Stimulated activated CD8-positive, alpha-beta memory T cell treated with anti-CD3 and anti-CD28 coated beads, Interleukin-4, amount 100 ng/mL, for 48 hours (primary cell): Measurements from ENCODE around the gene NDUFV3.
"Not testable (repeated sequence)": the region's sequence is repeated elsewhere in the genome, so short reads cannot be mapped to it uniquely, and the experiment has no call there.

Experiments
- DNase-seq: peaks from one replicate; pipeline ENCODE4 v3.0.0-alpha.2; 2020

NDUFV3 gene

DNA sequence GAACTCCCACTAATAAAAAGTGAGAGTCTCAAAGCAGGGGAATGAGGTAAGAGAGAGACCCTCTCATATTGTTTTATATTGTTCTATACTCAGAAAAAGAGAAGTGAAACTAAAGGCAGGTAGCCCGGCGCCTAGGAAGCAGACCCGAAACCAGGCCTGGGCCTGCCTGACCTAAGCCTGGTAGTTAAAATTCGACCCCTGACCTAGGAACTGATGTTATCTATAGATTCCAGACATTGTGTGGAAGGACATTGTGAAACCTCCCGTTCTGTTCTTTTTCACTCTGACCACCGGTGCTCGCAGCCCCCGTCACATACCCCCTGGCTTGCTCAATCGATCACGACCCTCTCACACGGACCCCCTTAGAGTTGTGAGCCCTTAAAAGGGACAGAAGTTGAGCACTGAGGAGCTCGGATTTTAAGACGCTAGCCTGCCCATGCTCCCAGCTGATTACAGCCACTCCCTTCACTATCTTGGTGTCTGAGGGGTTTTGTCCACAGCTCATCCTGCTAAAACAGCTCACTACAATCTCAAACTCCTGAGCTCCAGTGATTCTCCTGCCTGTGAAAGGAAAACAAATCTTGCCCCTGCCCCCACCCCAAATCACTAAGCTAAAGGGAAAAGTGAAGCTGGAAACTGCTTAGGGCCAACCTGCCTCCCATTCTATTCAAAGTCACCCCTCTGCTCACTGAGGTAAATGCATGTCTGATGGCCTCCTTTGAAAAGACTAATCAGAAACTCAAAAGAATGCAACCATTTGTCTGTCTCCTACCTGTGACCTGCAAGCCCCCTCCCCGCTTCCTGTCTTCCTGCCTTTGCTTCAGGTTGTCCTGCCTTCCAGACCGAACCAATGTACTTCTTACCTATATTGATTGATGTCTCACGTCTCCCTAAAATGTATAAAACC, 44.2 kb downstream of the NDUFV3 start:
- not testable (repeated sequence) for DNase-seq

DNA sequence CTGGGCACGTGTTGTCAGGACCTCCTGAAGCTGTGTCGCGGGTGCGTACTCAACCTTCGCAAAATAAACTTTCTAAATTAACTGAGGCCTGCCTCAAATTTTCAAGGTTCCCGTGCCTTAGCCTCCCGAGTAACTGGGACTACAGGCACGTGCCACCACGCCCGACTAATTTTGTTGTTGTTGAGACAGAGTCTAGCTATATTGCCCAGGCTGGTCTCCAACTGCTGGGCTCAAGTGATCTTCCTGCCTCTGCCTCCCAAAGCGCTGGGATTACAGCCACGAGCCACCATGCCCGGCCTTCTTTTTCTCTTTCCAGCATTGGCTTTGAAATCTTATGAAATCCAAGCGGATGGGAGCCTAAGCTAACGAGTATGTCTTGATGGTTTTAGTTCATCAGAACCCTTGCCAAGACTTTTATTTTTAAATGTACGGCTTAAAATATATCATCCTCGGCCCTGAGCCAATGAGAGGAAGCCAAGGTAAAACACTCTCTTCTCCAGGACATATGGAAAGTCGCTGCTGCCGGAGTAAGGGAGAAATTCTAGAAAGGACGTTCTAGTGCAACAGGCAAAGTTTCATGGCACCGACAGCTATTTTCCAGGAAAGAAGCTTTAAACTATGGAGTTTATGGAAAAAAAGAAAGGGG, 45.0 kb downstream of the NDUFV3 start:
- no peak for DNase-seq

DNA sequence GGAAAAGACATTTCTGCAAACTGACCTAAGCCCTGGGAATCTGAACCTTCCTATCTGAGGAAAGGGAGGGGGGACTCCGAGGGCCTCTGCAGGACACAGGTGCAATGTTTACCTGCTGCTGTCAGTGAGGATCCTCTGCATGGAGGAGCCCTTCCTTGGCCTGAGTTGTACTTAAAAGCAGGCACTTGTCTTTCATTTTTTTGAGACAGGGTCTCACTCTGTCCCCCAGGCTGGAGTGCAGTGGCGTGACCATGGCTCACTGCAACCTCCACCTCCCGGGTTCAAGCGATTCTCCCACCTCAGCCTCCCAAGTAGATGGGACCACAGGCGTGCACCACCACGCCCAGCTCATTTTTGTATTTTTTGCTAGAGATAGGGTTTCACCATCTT, 45.5 kb downstream of the NDUFV3 start:
- not testable (repeated sequence) for DNase-seq

DNA sequence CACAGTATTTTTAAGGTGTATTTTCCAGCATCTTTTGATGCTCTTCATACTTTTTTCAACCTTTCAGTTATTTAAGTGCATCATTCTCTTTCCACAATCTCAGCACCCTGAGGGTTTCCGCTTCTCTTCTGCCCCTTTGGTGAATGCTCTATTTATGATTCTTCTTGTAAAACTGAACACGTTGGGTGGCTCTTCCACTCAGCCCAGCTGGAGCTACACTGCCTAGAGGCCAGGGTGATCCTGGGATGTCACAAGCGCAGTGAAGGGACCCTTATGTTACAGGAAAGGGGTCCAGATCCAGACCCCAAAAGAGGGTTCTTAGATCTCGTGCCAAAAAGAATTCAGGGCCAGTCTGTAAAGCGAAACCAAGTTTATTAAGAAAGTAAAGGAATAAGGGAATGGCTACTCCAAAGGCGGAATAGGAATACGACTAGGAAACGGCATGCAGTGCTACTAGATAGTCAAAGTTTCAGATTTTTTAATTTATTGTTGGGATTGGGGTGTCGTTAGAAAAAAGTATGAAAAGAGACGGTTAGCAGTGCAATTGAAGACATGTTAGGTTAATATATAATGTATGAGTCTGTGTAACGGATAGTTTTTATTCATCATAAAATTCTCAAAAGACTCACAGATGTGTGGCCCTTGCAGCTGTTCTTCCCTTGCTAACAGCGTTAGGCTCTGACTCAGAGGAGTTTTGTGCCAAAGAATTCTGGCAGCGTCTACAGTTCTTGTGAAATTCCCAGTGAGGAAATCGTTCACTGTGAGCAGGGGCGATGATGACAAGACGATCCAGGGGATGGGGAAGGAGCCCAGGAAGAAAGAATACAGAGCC, 46.7 kb downstream of the NDUFV3 start:
- no peak for DNase-seq

DNA sequence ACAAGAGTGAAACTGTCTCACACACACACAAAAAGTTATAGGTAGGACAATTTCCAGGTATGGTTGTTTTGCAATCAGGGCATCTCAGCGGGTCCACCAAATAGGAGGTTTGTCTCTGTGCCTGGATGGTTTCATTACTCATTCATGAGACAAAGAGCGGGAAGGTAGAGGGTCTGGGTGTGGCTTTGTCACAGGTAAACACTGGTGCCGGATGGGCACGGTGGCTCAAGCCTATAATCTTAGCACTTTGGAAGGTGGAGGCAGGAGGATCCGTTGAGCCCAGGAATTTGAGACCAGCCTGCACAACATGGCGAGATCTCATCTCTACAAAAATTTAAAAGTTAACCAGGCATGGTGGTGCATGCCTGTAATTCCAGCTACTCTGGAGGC, 48.6 kb downstream of the NDUFV3 start:
- DNase-seq, result no peak

DNA sequence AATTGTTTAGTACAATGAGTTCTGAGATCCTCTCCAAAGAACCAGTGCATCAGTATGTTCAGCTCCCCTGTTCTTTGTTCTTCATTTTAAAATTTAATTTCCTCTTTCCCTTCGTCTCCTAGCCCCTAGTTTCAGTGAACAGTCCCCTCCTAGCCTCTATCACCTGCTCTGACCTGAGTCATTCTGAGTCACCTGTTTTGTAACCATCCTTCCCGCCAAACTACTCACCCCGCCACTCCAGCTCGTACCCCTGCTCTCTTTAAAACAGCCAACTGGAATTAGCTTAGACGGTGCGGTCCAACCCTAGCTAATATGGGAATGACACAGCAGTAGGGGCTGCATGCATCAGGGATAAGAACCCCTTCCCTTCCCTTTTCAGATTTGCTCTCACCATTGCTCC, 49.1 kb downstream of the NDUFV3 start:
- no peak for DNase-seq

DNA sequence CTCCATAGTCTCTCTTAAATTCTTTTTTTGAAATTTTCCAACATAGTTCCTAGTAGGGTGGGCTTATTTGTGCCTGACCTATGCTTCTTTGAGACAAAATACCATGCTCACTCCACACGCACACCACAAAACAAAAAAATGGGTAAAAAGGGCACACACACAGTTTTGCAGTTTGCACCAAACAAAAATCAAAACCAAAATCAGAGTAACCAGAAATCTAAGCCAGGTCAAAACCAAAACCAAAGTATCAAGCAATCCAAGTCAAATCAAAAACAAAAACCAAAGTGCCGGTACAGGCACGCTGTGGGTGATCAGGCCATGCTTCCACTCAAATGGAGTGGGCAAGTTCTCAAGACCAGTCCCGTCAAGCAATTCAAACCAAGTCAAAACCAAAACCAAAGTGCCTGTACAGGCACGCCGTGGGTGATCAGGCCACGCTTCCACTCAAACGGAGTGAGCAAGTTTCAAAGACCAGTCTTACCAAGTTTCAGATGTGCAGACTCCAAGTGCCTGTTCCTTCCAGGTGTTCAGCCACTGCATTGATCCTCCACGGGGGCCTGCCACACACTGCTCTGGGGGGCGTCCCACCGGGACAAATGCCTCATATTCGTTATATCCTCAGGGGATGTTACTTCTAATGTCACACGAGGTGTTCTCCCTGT, 56.1 kb downstream of the NDUFV3 start:
- not testable (repeated sequence) for DNase-seq

DNA sequence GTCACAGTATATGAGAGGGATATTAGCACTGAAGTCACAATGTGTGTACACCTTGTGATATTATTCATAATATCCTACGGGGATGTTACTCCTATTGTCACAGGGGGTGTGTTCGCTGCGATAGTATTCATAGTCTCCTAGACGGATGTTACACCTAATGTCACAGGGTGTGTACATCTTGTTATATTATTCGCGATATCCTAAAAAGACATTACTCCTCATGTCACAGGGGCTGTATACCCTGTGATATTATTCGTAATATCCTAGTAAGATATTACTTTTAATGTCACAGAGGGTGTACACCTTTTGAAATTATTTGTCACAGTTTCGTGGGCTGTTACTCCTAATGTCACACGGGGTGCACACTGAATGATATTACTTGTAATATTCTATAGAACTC, 58.1 kb downstream of the NDUFV3 start:
- not testable (repeated sequence) for DNase-seq

DNA sequence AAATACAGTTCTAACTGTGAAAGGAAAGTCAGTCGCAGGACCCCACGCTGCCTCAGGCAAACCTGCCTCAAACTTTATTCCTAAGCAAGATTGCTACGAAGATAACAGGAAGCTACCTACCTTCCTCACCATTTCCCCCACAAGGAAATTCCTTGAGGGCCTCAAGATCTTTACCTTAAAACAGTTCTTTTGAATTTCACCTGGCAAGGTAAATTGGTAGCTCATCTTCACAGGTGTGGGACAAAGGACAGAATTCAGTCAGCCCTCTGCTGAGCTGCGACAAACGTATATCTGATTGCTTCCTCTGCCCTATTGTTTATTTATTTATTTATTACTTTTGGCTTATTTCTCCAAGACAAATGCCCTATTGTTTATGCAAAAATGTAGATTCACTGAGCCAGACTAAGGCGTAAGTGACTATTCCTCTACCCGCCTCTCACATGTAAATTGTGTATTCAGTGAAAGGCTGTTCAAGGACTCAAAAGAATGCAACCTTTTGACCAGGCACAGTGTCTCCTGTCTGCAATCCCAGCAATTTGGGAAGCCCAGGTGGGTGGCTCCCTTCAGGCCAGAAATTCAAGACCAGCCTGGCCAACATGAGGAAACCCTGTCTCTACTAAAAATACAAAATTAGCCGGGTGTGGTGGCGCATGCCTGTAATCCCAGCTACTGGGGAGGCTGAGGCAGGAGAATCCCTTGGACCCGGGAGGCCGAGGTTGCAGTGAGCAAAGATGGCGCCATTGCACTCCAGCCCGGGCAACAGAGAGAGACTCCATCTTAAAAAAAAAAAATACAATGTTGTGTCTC, 63.9 kb downstream of the NDUFV3 start:
- no peak for DNase-seq

DNA sequence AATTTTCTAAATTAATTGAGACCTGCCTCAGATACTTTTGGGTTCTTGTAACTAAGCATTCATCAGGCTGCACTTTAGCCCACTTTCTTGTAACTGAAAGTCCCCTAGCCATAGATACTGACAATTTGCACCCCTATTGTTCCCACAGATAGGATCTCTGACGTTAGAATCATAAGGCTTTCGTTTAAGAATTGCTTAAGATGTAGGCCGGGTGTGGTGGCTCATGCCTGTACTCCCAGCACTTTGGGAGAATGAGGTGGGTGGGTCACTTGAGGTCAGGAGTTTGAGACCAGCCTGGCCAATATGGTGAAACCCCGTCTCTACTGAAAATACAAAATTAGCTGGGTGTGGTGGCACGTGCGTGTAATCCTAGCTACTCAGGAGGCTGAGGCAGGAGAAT, 65.0 kb downstream of the NDUFV3 start:
- DNase-seq, result not testable (repeated sequence)

DNA sequence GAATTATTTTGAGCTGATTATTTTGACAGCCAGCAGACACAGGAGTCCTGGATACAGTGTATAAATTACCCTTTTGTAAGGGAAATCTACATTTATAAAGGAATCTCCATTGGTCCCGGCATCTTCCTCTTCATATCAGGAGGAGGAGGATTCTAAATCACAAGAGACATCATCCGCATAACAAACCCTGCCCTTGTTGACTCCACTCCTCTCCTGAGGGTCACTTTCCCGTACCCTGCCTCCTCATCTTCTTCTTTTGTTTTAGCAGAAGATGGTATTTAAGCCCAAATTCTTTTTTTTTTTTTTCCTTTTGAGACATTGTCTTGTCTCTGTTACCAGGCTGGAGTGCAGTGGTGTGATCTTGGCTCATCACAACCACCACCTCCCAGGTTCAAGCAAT, 66.6 kb downstream of the NDUFV3 start:
- no peak for DNase-seq

DNA sequence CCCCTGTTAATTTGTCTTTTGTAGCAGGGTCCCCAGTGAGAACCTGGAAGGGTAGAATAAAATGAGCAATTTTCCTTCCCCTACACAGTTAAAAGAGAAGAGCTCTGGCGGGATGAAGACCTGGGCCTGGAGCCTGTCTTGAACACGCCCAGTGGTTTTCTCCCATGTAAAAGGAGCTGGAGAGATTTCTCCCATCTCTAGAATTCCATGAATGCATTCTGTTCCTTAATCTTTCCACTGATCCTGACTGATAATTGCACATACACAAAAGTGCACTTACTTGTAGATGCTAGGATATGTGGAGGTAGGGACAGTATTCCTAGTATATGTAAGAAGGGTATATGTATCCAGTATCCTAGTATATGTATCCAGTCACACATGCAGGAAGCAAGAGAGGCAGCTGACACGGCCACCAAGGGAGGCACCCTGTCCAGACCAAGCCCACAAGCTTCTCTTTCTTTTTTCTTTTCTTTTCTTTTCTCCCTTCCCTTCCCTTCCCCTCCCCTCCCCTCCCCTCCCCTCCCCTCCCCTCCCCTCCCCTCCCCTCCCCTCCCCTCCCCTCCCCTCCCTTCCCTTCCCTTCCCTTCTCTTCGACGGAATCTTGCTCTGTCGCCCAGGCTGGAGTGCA, 69.4 kb downstream of the NDUFV3 start:
- DNase-seq, result no peak
